SU-DHL-6 (cell line): Measurements from ENCODE around the gene SLC22A23.

ENCODE experiments used
- CTCF ChIP-seq: fragments of 200-600 bp; sonication (generic); IDR thresholded peaks from one replicate; pipeline ENCODE4 v1.5.1; 2017; ENCODE audit warnings: antibody characterized with exemption, mild to moderate bottlenecking, low read length, moderate library complexity; ENCODE audit not compliant: insufficient read depth, poor library complexity, severe bottlenecking
- EZH2phosphoT487 ChIP-seq: fragments of 200-600 bp; sonication (generic), shearing (Covaris generic); conservative IDR thresholded peaks from 2 replicates; pipeline ENCODE4 v1.6.1; 2018; ENCODE audit warnings: mild to moderate bottlenecking, antibody characterized with exemption, low read length, moderate library complexity, mixed read lengths

GRCh38 chr6:3453413-3454272, 3.2 kb downstream of the SLC22A23 start:
- TF ChIP-seq CTCF: no peak
- TF ChIP-seq EZH2phosphoT487: no peak
